Measurements from ENCODE around the gene UBTD1.

Gene UBTD1

DNA sequence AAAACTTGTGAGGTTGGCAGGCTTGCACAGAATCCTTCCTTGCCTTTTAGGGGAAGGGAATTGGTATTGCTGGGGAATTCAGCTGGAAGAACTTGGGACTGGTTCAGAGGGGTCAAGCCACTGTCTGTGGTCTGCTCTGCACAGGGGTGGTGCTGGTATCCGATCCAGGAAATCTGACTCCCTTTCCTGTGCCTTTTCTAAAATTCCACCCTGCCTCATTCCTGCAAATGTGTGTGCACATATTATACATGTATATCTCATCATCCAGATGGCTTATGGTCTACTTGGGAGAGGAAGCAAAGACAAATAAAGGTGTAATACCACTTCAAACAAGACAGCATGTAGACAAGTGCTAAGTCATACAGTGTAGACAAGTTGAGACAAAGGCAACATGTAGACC is 14.3 kb downstream of the UBTD1 start:
- TF ChIP-seq, protein P1, sequence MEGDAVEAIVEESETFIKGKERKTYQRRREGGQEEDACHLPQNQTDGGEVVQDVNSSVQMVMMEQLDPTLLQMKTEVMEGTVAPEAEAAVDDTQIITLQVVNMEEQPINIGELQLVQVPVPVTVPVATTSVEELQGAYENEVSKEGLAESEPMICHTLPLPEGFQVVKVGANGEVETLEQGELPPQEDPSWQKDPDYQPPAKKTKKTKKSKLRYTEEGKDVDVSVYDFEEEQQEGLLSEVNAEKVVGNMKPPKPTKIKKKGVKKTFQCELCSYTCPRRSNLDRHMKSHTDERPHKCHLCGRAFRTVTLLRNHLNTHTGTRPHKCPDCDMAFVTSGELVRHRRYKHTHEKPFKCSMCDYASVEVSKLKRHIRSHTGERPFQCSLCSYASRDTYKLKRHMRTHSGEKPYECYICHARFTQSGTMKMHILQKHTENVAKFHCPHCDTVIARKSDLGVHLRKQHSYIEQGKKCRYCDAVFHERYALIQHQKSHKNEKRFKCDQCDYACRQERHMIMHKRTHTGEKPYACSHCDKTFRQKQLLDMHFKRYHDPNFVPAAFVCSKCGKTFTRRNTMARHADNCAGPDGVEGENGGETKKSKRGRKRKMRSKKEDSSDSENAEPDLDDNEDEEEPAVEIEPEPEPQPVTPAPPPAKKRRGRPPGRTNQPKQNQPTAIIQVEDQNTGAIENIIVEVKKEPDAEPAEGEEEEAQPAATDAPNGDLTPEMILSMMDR (IDR thresholded peaks at IDR 0.05; ENCODE audit: insufficient read depth, low read depth, low read length, missing control alignments): no peak
- DNase-seq (ENCODE audit: low read depth): no peak
- H3K4me3 ChIP-seq (ENCODE audit: low read length): no peak overlapping the region

DNA sequence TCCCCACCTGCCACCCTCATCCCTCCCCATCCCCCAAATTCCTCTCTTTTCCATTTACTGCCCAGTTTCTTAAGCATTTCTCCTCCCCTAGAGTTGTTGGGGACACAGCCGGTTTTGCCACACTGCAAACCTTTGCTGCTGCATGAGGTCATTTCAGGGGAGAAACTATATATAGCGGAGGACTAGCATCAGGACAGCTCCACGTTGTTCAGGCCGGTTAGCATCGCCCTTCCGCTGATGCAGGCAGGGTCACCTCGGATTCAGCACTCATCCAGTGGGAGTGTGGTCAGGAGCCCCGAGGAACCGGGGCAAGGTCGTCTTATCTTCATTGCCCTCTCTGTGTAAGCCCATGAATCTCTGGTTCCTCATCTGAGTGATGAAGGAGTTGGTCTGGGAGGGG is 15.6 kb downstream of the UBTD1 start:
- no peak for DNase-seq (ENCODE audit: low read depth)
- TF ChIP-seq, protein P1 (IDR thresholded peaks at IDR 0.05; ENCODE audit: insufficient read depth, low read depth, low read length, missing control alignments): no peak
- H3K4me3 ChIP-seq (ENCODE audit: low read length): no peak overlapping the region

DNA sequence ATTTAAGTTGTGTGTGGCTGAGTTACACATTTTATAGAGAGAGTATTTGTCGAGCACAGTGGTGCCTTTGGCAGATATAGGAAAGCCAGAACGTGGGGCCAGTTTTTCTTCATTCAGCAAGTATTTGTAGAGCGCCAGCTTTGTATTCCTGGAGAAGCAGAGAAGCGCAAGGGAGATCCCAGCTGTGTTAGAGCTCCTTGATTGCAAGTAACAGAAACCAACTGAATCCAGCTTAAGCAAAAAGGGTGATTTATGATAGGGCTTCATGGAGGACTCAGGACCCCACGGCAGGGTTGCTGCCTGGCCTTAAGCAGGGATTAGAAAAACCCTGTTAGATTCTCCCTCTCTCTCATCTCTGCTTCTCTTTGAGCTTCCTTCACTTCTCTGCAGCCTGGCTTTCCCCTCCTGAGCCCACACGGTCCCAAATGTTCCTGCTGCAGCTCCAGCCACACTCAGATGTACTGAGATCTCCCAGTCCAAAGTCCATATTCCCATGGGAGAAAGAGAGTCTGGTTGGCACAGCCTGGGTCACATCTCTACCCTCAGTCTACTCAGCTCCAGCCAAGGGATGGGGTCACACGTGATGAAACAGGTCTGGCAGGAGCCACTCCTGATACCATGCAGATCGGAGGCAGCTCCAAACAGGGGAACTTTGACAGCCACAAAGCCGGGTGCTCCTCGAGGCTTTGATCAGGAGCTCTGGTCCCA is 16.7 kb downstream of the UBTD1 start:
- TF ChIP-seq, protein P1 (IDR thresholded peaks at IDR 0.05; ENCODE audit: insufficient read depth, low read depth, low read length, missing control alignments): no peak
- DNase-seq (ENCODE audit: low read depth): no peak
- no peak overlapping the region for H3K4me3 ChIP-seq (ENCODE audit: low read length)

DNA sequence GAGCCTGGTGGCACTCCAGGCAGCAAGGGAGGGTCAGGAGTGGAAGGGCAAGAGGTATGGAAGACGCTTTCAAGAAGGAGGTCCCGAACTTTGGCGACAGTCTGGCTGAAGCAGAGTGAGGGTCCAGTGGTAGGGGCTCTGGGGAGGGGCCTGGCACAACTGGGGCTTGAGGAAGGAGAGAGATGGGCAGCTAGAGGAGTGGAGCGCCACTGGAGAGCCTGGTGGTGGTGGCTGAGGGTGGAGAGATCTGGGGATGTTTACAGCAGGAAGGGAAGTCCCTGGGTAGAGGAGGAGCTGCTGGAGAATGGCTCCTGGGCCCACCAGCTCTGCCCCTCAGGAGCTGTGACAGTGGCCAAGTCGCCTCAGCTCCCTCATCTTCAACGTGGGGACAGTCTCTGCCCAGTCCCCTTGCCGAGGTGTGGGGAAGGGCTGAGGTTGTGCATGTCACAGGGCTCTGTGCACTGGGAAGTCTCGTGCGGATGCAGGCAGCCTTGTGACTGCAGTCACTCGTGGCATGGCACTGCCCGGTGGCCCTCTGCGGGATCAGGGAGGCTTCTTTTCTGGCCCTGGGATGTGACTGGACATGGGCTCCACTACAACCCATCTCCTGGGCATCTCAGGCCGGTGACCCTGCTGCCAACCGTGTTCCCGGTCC is 18.5 kb downstream of the UBTD1 start:
- DNase-seq (ENCODE audit: low read depth): no peak
- no peak overlapping the region for H3K4me3 ChIP-seq (ENCODE audit: low read length)
- TF ChIP-seq, protein P1 (IDR thresholded peaks at IDR 0.05; ENCODE audit: insufficient read depth, low read depth, low read length, missing control alignments): no peak

DNA sequence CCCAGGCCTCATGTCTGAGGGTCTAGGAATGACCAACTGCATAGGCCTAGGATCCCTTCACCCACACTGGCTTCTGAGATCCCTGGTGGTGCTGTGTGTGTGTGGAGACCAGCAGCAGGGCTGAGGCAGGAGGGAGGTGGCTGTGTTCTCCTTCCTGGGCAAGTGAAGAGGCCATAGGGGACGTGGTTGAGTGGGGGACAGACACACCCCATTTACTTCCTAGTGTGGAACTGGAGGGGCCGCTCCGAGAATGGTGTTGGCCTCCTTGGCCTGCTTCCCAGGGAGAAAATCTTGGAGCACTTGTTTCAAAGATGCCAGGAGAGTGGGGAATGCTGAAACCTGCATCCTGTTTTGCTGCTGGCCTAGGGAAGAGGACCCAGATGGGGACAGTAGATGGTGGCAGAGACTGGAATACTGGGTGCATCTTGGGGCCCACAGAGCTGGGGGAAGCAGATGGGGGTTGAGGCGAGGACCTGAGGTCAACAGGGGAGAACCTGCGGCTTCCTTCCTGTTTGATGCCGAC is 19.1 kb downstream of the UBTD1 start:
- DNase-seq (ENCODE audit: low read depth): no peak
- TF ChIP-seq, protein P1 (IDR thresholded peaks at IDR 0.05; ENCODE audit: insufficient read depth, low read depth, low read length, missing control alignments): no peak
- H3K4me3 ChIP-seq (ENCODE audit: low read length): no peak overlapping the region

DNA sequence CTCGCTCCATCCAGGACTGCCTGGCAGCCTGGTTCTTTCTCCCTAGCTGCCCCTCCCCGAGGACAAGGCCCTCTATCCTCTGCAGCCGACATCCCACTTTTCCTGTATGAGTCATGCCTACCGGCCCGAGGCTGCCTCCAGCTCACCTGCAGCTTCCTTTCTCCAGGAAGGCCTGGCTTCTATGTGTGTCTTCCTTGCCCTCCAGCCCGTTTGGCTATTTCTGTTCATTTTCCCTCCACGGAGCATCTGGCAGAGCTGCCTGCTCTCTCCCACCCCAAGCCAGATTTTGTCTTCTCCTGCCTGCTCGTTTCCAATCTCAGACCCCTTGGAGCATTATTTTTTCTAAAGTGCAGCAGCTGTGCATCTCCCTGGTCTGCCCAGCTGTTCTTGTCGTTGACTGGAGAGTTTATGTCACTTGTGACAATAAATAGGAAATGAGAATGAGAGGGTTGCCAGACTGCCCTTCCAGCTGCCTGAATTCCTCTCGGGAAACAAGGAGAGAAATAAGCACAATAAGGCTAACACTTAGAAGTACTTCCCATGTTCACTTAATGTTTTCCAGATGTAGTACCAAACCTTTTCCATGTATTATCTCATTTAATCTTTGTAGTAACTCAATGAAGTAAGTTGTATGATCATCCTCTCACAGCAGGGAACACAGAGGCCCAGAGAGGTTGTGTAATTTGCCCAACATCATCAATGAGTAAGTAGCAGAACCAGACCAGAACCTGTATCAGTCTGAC is 19.7 kb downstream of the UBTD1 start:
- TF ChIP-seq, protein P1 (IDR thresholded peaks at IDR 0.05; ENCODE audit: insufficient read depth, low read depth, low read length, missing control alignments): no peak
- no peak overlapping the region for H3K4me3 ChIP-seq (ENCODE audit: low read length)
- DNase-seq (ENCODE audit: low read depth): peak; percentile 78
